ENCODE data around the gene CD72.

CD72 gene

GRCh38 chr9:35652829-35653209 is 34.6 kb upstream of the CD72 start:
- CTCF ChIA-PET: no interaction called here

DNA sequence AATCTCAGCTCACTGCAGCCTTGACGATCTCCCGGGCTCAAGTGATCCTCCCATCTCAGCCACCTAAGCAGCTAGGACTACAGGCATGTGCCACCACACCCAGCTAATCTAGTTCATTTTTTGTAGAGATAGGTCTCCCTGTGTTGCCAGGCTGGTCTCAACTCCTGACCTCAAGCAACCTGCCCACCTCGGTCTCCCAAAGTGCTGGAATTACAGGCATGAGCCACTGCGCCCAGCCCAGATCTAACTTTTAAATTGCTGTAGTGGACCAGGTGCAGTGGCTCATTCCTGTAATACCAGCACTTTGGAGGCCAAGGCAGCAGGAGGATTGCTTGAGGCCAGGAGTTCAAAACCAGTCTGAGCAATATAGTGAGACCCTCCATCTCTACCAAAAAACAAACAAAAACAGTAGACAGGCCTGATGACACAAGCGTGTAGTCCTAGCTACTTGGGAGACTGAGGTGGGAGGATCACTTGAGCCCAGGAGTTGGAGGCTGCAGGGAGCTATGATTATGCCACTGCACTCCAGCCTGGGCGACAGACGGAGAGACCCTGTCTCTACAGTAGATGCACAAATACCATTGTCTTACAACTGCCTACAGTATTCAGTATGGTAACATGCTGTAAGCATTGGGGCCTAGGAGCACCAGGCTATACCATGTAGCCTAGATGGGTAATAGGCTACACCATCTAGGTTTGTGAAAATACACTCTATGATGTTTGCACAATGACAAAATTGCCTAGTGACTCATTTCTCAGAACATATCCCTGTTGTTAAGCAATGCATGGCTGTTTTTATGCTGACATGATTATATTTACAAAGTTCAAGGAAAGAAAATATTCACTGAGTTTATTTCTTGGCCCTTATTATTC is 34.0 kb upstream of the CD72 start:
- POLR2A ChIA-PET: no interaction called here
- CTCF ChIA-PET: no interaction called here
- TF ChIP-seq ELF4 (IDR thresholded peaks at IDR 0.05) (no peak), LEF1 (IDR thresholded peaks at IDR 0.05; ENCODE audit: borderline replicate concordance) (no peak), TARDBP (IDR thresholded peaks at IDR 0.05) (no peak), L3MBTL2 (conservative IDR thresholded peaks at IDR 0.05) (no peak), ZNF384 (IDR thresholded peaks at IDR 0.05) (no peak), CTBP1 (IDR thresholded peaks at IDR 0.05; ENCODE audit: borderline replicate concordance) (no peak), FOXK2 (IDR thresholded peaks at IDR 0.05) (no peak), SUZ12 (IDR thresholded peaks at IDR 0.05) (no peak)
- TF ChIP-seq, protein P1, sequence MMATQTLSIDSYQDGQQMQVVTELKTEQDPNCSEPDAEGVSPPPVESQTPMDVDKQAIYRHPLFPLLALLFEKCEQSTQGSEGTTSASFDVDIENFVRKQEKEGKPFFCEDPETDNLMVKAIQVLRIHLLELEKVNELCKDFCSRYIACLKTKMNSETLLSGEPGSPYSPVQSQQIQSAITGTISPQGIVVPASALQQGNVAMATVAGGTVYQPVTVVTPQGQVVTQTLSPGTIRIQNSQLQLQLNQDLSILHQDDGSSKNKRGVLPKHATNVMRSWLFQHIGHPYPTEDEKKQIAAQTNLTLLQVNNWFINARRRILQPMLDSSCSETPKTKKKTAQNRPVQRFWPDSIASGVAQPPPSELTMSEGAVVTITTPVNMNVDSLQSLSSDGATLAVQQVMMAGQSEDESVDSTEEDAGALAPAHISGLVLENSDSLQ (IDR thresholded peaks at IDR 0.05): no peak
- DNase-seq (ENCODE audit: extremely low spot score): no peak

More at GRCh38 chr9:35652829-35653209, 34.6 kb upstream of the CD72 start:
- TF ChIP-seq ARNT (IDR thresholded peaks at IDR 0.05) (no peak), L3MBTL2 (conservative IDR thresholded peaks at IDR 0.05) (no peak), ZNF384 (IDR thresholded peaks at IDR 0.05) (no peak), BHLHE40 (IDR thresholded peaks at IDR 0.05; ENCODE audit: borderline replicate concordance) (no peak), SP1 (IDR thresholded peaks at IDR 0.05) (no peak), LEF1 (IDR thresholded peaks at IDR 0.05; ENCODE audit: borderline replicate concordance) (no peak), FOXK2 (IDR thresholded peaks at IDR 0.05) (no peak), CTBP1 (IDR thresholded peaks at IDR 0.05; ENCODE audit: borderline replicate concordance) (no peak), NFRKB (IDR thresholded peaks at IDR 0.05) (no peak), HDGF (IDR thresholded peaks at IDR 0.05; ENCODE audit: borderline replicate concordance) (no peak), ELF4 (IDR thresholded peaks at IDR 0.05) (no peak), TARDBP (IDR thresholded peaks at IDR 0.05) (no peak), FOXM1 (IDR thresholded peaks at IDR 0.05; ENCODE audit: borderline replicate concordance) (no peak), SUZ12 (IDR thresholded peaks at IDR 0.05) (no peak), FOXA1 (IDR thresholded peaks at IDR 0.05) (no peak)
- TF ChIP-seq, protein P1 (IDR thresholded peaks at IDR 0.05): no peak
- DNase-seq (ENCODE audit: extremely low spot score): no peak
- POLR2A ChIA-PET: no interaction called here

- CTCF ChIA-PET: no interaction called here
- TF ChIP-seq ZNF384 (IDR thresholded peaks at IDR 0.05): no peak
- no peak for TF ChIP-seq FOXA1 (IDR thresholded peaks at IDR 0.05)
- TF ChIP-seq LEF1 (IDR thresholded peaks at IDR 0.05; ENCODE audit: borderline replicate concordance): no peak
- TF ChIP-seq NFRKB (IDR thresholded peaks at IDR 0.05): no peak
- no peak for TF ChIP-seq ARNT (IDR thresholded peaks at IDR 0.05)
- no peak for TF ChIP-seq BHLHE40 (IDR thresholded peaks at IDR 0.05; ENCODE audit: borderline replicate concordance)
- TF ChIP-seq FOXM1 (IDR thresholded peaks at IDR 0.05; ENCODE audit: borderline replicate concordance): no peak
- TF ChIP-seq, protein P1 (IDR thresholded peaks at IDR 0.05): no peak
- TF ChIP-seq FOXK2 (IDR thresholded peaks at IDR 0.05): no peak
- no peak for TF ChIP-seq HDGF (IDR thresholded peaks at IDR 0.05; ENCODE audit: borderline replicate concordance)
- no peak for TF ChIP-seq L3MBTL2 (conservative IDR thresholded peaks at IDR 0.05)
- TF ChIP-seq SP1 (IDR thresholded peaks at IDR 0.05): no peak
- TF ChIP-seq TARDBP (IDR thresholded peaks at IDR 0.05): no peak
- TF ChIP-seq SUZ12 (IDR thresholded peaks at IDR 0.05): no peak
- no peak for TF ChIP-seq ELF4 (IDR thresholded peaks at IDR 0.05)
- TF ChIP-seq CTBP1 (IDR thresholded peaks at IDR 0.05; ENCODE audit: borderline replicate concordance): no peak
- POLR2A ChIA-PET: interaction anchor here (0.7 to 5.6 kb wide), 2 partner anchors 7 to 1407 kb away, joined by 3 to 35 read pairs; partner anchors contain the start of genes CCDC107 and RMRP
- no peak for DNase-seq (ENCODE audit: extremely low spot score)
Observed at GRCh38 chr9:35650341-35651158, 32.3 kb upstream of the CD72 start, which contains the start of gene SIT1. Gene SIT1, minus strand, starts transcription at chr9:35650931. Its CDS starts 78 bp downstream, at chr9:35650853.

DNA sequence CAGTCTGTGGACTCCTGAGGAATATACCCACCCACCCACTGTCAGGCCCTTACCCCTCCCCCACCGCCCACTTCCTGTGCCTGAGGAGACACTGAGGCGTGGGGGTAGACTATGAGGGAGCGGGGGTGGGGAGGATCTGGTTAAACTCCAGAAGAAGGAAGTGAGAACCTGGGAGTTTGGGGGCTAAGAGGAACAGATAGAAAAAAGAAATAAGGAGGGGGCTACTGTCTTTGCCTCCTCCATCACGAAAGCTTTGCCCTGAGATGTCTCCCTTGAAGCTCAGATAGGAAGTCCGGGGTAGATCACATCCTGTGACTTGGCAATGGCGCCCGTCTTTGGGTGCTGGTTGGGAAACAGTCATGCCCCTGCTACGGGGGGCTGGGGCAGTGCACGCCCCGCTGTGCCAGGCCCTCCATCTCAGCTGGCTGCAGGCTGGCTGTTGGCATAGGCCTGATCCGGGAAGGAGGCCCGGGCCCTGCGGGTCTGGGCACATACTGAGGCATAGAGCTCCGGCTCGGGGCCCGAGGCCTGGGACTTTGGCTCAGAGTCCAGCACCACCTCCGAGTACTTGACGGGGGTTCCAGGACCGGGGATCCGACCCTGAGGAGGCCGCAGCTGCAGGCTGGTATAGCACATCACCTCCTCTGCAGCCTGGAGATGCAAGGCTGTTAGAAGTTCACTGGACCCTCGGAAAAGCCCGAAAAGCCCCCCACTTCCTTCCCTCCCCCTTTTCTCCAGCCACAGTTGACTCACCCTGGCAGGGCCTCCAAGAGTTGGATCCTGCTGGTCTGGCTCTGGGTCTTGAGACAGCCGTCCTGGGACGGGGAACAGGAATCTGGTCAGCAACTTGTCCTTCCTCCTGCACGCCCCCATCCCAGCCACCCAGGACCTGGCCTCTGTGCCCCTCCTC is 31.5 kb upstream of the CD72 start:
- ChIA-PET CTCF (no interaction called here), POLR2A (interaction anchor here (0.9 to 5.6 kb wide), 2 partner anchors 8 to 83 kb away, joined by 3 to 35 read pairs; partner anchors contain the start of genes CCDC107, CREB3, RMRP and TLN1)
- TF ChIP-seq ZNF384 (IDR thresholded peaks at IDR 0.05) (no peak), ELF4 (IDR thresholded peaks at IDR 0.05) (no peak), TARDBP (IDR thresholded peaks at IDR 0.05) (no peak), FOXA1 (IDR thresholded peaks at IDR 0.05) (no peak), SP1 (IDR thresholded peaks at IDR 0.05) (no peak), FOXK2 (IDR thresholded peaks at IDR 0.05) (no peak), CTBP1 (IDR thresholded peaks at IDR 0.05; ENCODE audit: borderline replicate concordance) (no peak), L3MBTL2 (conservative IDR thresholded peaks at IDR 0.05) (no peak), SUZ12 (IDR thresholded peaks at IDR 0.05) (no peak), FOXM1 (IDR thresholded peaks at IDR 0.05; ENCODE audit: borderline replicate concordance) (no peak), ARNT (IDR thresholded peaks at IDR 0.05) (no peak), HDGF (IDR thresholded peaks at IDR 0.05; ENCODE audit: borderline replicate concordance) (no peak), LEF1 (IDR thresholded peaks at IDR 0.05; ENCODE audit: borderline replicate concordance) (no peak), NFRKB (IDR thresholded peaks at IDR 0.05) (no peak), BHLHE40 (IDR thresholded peaks at IDR 0.05; ENCODE audit: borderline replicate concordance) (no peak)
- TF ChIP-seq, protein P1 (IDR thresholded peaks at IDR 0.05): no peak
- DNase-seq (ENCODE audit: extremely low spot score): no peak

All from HEK293T (cell line).